Measurements from ENCODE around the gene CARD19. TPM values are rescaled to one million over a fixed set of nuclear protein-coding genes. Genes with fewer than 3 reads are reported as not detected.

The CARD19 gene
- total and polyA plus RNA-seq, 2 experiments from 2014 or later: 54.1 to 69.5 TPM

DNA sequence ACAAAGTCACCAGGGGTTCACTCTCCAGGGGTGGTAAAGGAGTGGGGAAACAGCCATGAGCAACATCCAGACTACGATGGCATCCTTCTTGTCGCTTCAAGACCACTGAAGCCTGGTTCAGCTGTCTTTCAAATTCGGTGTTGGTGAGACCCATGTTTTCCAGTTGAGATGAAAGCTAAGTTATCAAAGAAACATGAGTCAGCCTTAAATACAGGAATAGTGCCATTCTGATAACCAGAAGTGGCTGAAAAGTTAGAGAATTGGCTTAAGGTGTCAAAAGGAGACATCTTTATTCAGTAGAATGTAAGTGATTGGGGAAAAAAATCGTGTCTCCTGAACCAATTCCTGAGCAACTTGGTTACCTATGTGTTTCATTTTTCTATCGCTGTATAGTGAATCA is 7.0 kb upstream of the CARD19 start:
- Histone ChIP-seq H3F3A (ENCODE audit: insufficient read depth) (peaks cover 34% of the 10 kb centered on the region), H2AFZ (no peak overlapping the region), H3K9ac (no peak overlapping the region), H3K27ac (no peak overlapping the region), H3K36me3 (ENCODE audit: low read depth) (no peaks in the 10 kb centered on the region), H3K4me2 (ENCODE audit: unreplicated experiment) (no peak overlapping the region), H3K4me1 (ENCODE audit: insufficient read depth) (peaks cover 7% of the 10 kb centered on the region; the same call in 1 of the 2 replicates), H4K20me1 (ENCODE audit: insufficient read depth) (no peaks in the 10 kb centered on the region), H3K4me3 (no peak overlapping the region), H3K27me3 (replicated peaks; ENCODE audit: insufficient read depth) (no peaks in the 10 kb centered on the region), H3K79me2 (ENCODE audit: insufficient read depth) (no peaks in the 10 kb centered on the region), H3K9me2 (ENCODE audit: insufficient read depth) (no peaks in the 10 kb centered on the region), H3K9me3 (ENCODE audit: low read depth) (no peaks in the 10 kb centered on the region)
- in situ Hi-C loops (cut with MboI): no loop called here
- DNase-seq: no peak
- TF ChIP-seq EZH2 (IDR thresholded peaks at IDR 0.05; ENCODE audit: insufficient read depth, poor library complexity, severe bottlenecking) (no peak), EZH2phosphoT487 (IDR thresholded peaks at IDR 0.05; ENCODE audit: insufficient read depth, low read depth) (no peak)
- WGBS, 2 experiments (ENCODE audit: low coverage in 1 of 2, low lambda C conversion rate in 2 of 2, missing lambda C conversion rate in 2 of 2): 68 to 70% methylated on average over 5 of the region's 5 CpGs

DNA sequence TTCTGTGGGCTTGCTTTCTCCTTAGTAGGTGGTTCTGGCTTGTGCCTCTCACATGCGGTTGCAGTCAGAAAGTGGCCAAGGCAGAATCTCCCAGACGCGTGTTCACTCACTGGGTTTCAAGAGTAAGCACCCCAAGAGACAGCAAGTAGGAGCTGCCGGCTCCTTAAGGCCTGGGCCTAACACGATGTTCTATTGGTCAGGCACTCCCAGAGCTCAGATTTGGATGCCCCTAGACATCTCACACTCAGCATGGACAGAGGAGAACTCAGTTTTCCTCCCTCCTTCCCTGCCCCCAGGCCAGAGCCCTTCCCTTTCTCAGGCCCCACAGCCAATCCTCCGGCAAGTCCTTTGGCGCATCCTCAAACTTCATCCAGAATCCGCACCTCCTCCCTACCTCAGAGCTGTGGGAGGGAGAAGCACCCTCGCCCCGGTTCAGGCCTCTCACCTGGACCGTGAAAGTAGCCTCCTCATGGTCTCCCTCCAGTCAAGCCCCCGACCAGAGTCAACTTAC is 6.5 kb upstream of the CARD19 start:
- Histone ChIP-seq H3K9ac (no peak overlapping the region), H3K4me1 (ENCODE audit: insufficient read depth) (peaks cover 7% of the 10 kb centered on the region; the same call in 1 of the 2 replicates), H3K27ac (no peak overlapping the region), H3K4me3 (no peak overlapping the region), H3K9me2 (ENCODE audit: insufficient read depth) (no peaks in the 10 kb centered on the region), H3F3A (ENCODE audit: insufficient read depth) (peaks cover 34% of the 10 kb centered on the region), H3K27me3 (replicated peaks; ENCODE audit: insufficient read depth) (no peaks in the 10 kb centered on the region), H4K20me1 (ENCODE audit: insufficient read depth) (no peaks in the 10 kb centered on the region), H3K4me2 (ENCODE audit: unreplicated experiment) (no peak overlapping the region), H2AFZ (no peak overlapping the region), H3K9me3 (ENCODE audit: low read depth) (no peaks in the 10 kb centered on the region), H3K36me3 (ENCODE audit: low read depth) (no peaks in the 10 kb centered on the region), H3K79me2 (ENCODE audit: insufficient read depth) (no peaks in the 10 kb centered on the region)
- no peak for DNase-seq
- in situ Hi-C loops (cut with MboI): no loop called here
- 56 to 71% methylated on average over 9 to 12 of the region's 12 CpGs for WGBS, 2 experiments (ENCODE audit: low coverage in 1 of 2, low lambda C conversion rate in 2 of 2, missing lambda C conversion rate in 2 of 2)
- TF ChIP-seq EZH2 (IDR thresholded peaks at IDR 0.05; ENCODE audit: insufficient read depth, poor library complexity, severe bottlenecking) (no peak), EZH2phosphoT487 (IDR thresholded peaks at IDR 0.05; ENCODE audit: insufficient read depth, low read depth) (no peak)

DNA sequence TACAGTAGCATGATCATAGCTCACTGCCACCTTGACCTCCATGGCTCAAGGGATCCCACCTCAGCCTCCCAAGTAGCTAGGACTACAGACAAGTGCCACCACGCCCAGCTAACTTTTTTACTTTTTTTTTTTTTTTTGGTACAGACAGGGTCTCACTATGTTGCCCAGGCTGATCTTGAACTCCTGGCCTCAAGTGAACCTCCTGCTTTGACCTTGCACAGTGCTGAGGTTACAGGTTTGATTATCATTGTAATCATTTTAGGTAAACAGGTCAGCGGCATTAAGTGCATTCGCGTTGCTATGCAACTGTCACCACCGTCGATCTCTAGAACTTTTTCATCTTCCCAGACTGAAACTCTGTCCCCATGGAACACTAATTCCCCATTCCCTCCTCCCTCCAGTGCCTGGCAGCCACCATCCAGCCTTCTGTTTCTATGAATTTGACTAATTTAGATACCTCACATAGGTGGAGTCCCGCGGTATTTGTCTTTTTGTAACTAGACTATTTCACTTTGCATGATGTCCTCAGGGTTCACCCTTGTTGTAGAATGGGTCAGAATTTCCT is 5.8 kb upstream of the CARD19 start:
- TF ChIP-seq EZH2phosphoT487 (IDR thresholded peaks at IDR 0.05; ENCODE audit: insufficient read depth, low read depth) (no peak), EZH2 (IDR thresholded peaks at IDR 0.05; ENCODE audit: insufficient read depth, poor library complexity, severe bottlenecking) (no peak)
- H3K36me3 ChIP-seq (ENCODE audit: low read depth): no peaks in the 10 kb centered on the region
- no peak overlapping the region for H3K27ac ChIP-seq
- peaks cover 7% of the 10 kb centered on the region; the same call in 1 of the 2 replicates for H3K4me1 ChIP-seq (ENCODE audit: insufficient read depth)
- no peaks in the 10 kb centered on the region for H3K27me3 ChIP-seq (replicated peaks; ENCODE audit: insufficient read depth)
- WGBS, 2 experiments (ENCODE audit: low coverage in 1 of 2, low lambda C conversion rate in 2 of 2, missing lambda C conversion rate in 2 of 2): 88% methylated on average over 8 of the region's 8 CpGs
- H3K4me2 ChIP-seq (ENCODE audit: unreplicated experiment): no peak overlapping the region
- peaks cover 34% of the 10 kb centered on the region for H3F3A ChIP-seq (ENCODE audit: insufficient read depth)
- in situ Hi-C loops (cut with MboI): no loop called here
- no peaks in the 10 kb centered on the region for H3K79me2 ChIP-seq (ENCODE audit: insufficient read depth)
- H3K9me2 ChIP-seq (ENCODE audit: insufficient read depth): no peaks in the 10 kb centered on the region
- no peaks in the 10 kb centered on the region for H4K20me1 ChIP-seq (ENCODE audit: insufficient read depth)
- no peaks in the 10 kb centered on the region for H3K9me3 ChIP-seq (ENCODE audit: low read depth)
- no peak overlapping the region for H3K9ac ChIP-seq
- H2AFZ ChIP-seq: no peak overlapping the region
- DNase-seq: no peak
- H3K4me3 ChIP-seq: no peak overlapping the region

DNA sequence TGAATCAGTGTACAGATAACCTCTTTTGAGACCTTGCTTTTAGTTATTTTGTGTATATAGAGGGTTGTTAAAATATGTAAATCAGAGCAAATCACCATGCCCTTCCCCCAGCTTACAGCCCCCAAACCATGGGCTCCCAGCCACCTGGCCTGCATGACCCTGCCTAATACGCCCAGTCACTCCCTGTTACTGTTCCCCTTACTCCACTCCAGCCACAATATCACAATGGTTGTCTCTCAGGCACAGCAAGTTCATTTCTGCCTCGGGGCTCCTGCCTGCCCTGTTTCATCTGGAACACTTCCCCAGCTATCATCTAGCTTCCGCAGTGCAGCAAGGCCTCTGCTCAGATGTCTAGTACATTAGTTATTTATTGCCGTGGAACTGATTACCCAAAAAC is 5.0 kb upstream of the CARD19 start:
- Histone ChIP-seq H3K4me2 (ENCODE audit: unreplicated experiment) (no peak overlapping the region), H3F3A (ENCODE audit: insufficient read depth) (peaks cover 34% of the 10 kb centered on the region), H3K9me3 (ENCODE audit: low read depth) (no peaks in the 10 kb centered on the region), H3K36me3 (ENCODE audit: low read depth) (no peaks in the 10 kb centered on the region), H4K20me1 (ENCODE audit: insufficient read depth) (no peaks in the 10 kb centered on the region), H3K9me2 (ENCODE audit: insufficient read depth) (no peaks in the 10 kb centered on the region), H2AFZ (no peak overlapping the region), H3K4me3 (no peak overlapping the region), H3K9ac (no peak overlapping the region), H3K79me2 (ENCODE audit: insufficient read depth) (no peaks in the 10 kb centered on the region), H3K4me1 (ENCODE audit: insufficient read depth) (peaks cover 7% of the 10 kb centered on the region; the same call in 1 of the 2 replicates), H3K27me3 (replicated peaks; ENCODE audit: insufficient read depth) (no peaks in the 10 kb centered on the region), H3K27ac (peak overlapping the region; percentile 88)
- TF ChIP-seq EZH2 (IDR thresholded peaks at IDR 0.05; ENCODE audit: insufficient read depth, poor library complexity, severe bottlenecking) (no peak), EZH2phosphoT487 (IDR thresholded peaks at IDR 0.05; ENCODE audit: insufficient read depth, low read depth) (no peak)
- 47 to 54% methylated on average over 4 of the region's 4 CpGs for WGBS, 2 experiments (ENCODE audit: low coverage in 1 of 2, low lambda C conversion rate in 2 of 2, missing lambda C conversion rate in 2 of 2)
- no peak for DNase-seq
- in situ Hi-C loops (cut with MboI): no loop called here
